HCT116 (cell line): ENCODE results near the gene KATNAL1. TPM values are rescaled to one million over a fixed set of nuclear protein-coding genes. Genes with fewer than 3 reads are reported as not detected.

Source experiments
- ATAC-seq: fragments of 200-7000 bp; cut with Tn5 transposase; 2 replicates; pipeline ENCODE4 v1.9.1; 2020; ENCODE audit warnings: mild to moderate bottlenecking, moderate library complexity
- BruUV-seq: library from RNA; stranded (reverse); fragments of 400-500 nt; replicated peaks from 2 replicates; lab custom pipeline; 2021; lab: Mats Ljungman, UMichigan
- CTCF ChIA-PET: fragments of 300-600 bp; sonication (Branson Sonifier 250); formaldehyde crosslinking; loops from one replicate; lab custom pipeline; 2021; ENCODE audit warnings: antibody characterized with exemption; lab: Charles Lee
- POLR2A ChIA-PET: fragments of 300-600, 350-600 bp; sonication (Branson Sonifier 250); formaldehyde crosslinking; loops from one replicate; lab custom pipeline; 2021; ENCODE audit warnings: antibody characterized with exemption; lab: Charles Lee
- RAD21 ChIA-PET, 2 experiments: fragments of 300-600 bp; sonication (Branson Sonifier 250); formaldehyde crosslinking; loops; one replicate each; lab custom pipeline; 2023; ENCODE audit warnings: low total read pairs in 2 of 2; ENCODE audit not compliant: uncharacterized antibody in 2 of 2, unreplicated experiment in 2 of 2, low non-redundant PET in 1 of 2; lab: Charles Lee
- DNase-seq: peaks from one replicate; pipeline ENCODE4 v3.0.0-alpha.2; 2010; ENCODE audit warnings: low read depth, low spot score
- H2AFZ ChIP-seq: fragments of 200-600 bp; shearing (Covaris generic), sonication (generic); 2 replicates; pipeline ENCODE4 v1.6.1; 2017; ENCODE audit warnings: low read depth, mixed run types, mixed read lengths, antibody characterized with exemption, low read length; ENCODE audit not compliant: poor library complexity, severe bottlenecking
- H3K27ac ChIP-seq: 2 replicates; pipeline ENCODE4 v1.5.1; 2012; ENCODE audit warnings: low read depth, low read length
- H3K27me3 ChIP-seq: fragments of 200-600 bp; sonication (generic); 2 replicates; pipeline ENCODE4 v1.6.1; 2016; ENCODE audit warnings: mixed run types, low read length, mixed read lengths; ENCODE audit not compliant: insufficient read depth
- H3K36me3 ChIP-seq, 2 experiments: fragments of 200-500 bp in 1 of 2; fragments of 200-600 bp in 1 of 2; sonication (Bioruptor generic) in 1 of 2; sonication (generic) in 1 of 2; 2 replicates each; pipeline versions ENCODE4 v1.5.1 to v1.6.1; 2014 to 2016; ENCODE audit warnings: low read length in 2 of 2, inconsistent platforms in 1 of 2, mixed read lengths in 1 of 2, mixed run types in 1 of 2; ENCODE audit not compliant: insufficient read depth in 2 of 2, control insufficient read depth in 1 of 2
- H3K4me1 ChIP-seq, 2 experiments: fragments of 200-600 bp in 1 of 2; sonication (generic) in 1 of 2; 2 replicates each; pipeline versions ENCODE4 v1.5.1 to v1.6.1; 2012 to 2017; ENCODE audit warnings: low read length in 2 of 2, inconsistent platforms in 1 of 2, mild to moderate bottlenecking in 1 of 2, mixed read lengths in 1 of 2, mixed run types in 1 of 2, moderate library complexity in 1 of 2; ENCODE audit not compliant: insufficient read depth in 2 of 2, control insufficient read depth in 1 of 2
- H3K4me2 ChIP-seq: fragments of 200-600 bp; sonication (generic); 2 replicates; pipeline ENCODE4 v1.6.1; 2017; ENCODE audit warnings: mixed run types, low read length, mixed read lengths
- H3K4me3 ChIP-seq, 2 experiments: fragments of 200-600 bp in 1 of 2; sonication (generic) in 1 of 2; replicated peaks in 1 of 2; 2 replicates each; pipeline ENCODE4 v1.5.1; 2011 to 2016; ENCODE audit warnings: low read length in 2 of 2, control low read depth in 1 of 2, low read depth in 1 of 2, mild to moderate bottlenecking in 1 of 2, mixed read lengths in 1 of 2, mixed run types in 1 of 2
- H3K79me2 ChIP-seq: fragments of 200-600 bp; sonication (generic); 2 replicates; pipeline ENCODE4 v1.6.1; 2017; ENCODE audit warnings: mild to moderate bottlenecking, mixed run types, low read length, moderate library complexity, mixed read lengths; ENCODE audit not compliant: insufficient read depth
- H3K9ac ChIP-seq: fragments of 200-600 bp; sonication (generic); 2 replicates; pipeline ENCODE4 v1.6.1; 2016; ENCODE audit warnings: low read length, mixed read lengths
- H3K9me2 ChIP-seq: fragments of 200-600 bp; sonication (generic), shearing (Covaris generic); 2 replicates; pipeline ENCODE4 v1.6.1; 2017; ENCODE audit warnings: mixed run types, mild to moderate bottlenecking, moderate library complexity; ENCODE audit not compliant: insufficient read depth
- H3K9me3 ChIP-seq, 2 experiments: fragments of 200-500 bp in 1 of 2; fragments of 200-600 bp in 1 of 2; sonication (Bioruptor generic) in 1 of 2; sonication (generic) in 1 of 2; 2 replicates each; pipeline ENCODE4 v1.6.1; 2014 to 2017; ENCODE audit warnings: low read length in 2 of 2, mixed read lengths in 2 of 2, inconsistent platforms in 1 of 2, low read depth in 1 of 2, mild to moderate bottlenecking in 1 of 2, mixed run types in 1 of 2, moderate library complexity in 1 of 2; ENCODE audit not compliant: control insufficient read depth in 1 of 2, insufficient read depth in 1 of 2
- H4K20me1 ChIP-seq: fragments of 200-600 bp; sonication (generic), shearing (Covaris generic); 2 replicates; pipeline ENCODE4 v1.6.1; 2017; ENCODE audit warnings: mixed run types, mild to moderate bottlenecking, moderate library complexity; ENCODE audit not compliant: insufficient read depth
- CEBPB ChIP-seq: IDR thresholded peaks from 2 replicates; pipeline ENCODE4 v1.6.1; 2012; ENCODE audit warnings: low read depth
- CTCF ChIP-seq, 3 experiments: fragments of 200-600 bp in 1 of 3; sonication (generic) in 1 of 3; IDR thresholded peaks in 2 of 3; conservative IDR thresholded peaks in 1 of 3; 2 replicates each; pipeline ENCODE4 v1.5.1; 2012 to 2017; ENCODE audit warnings: low read depth in 2 of 3, low read length in 2 of 3, antibody characterized with exemption in 1 of 3, borderline replicate concordance in 1 of 3, control low read depth in 1 of 3, mild to moderate bottlenecking in 1 of 3, mixed read lengths in 1 of 3, mixed run types in 1 of 3, moderate library complexity in 1 of 3; ENCODE audit not compliant: insufficient read depth in 1 of 3
- ELF1 ChIP-seq: IDR thresholded peaks from 2 replicates; pipeline ENCODE4 v1.6.1; 2012; ENCODE audit warnings: low read depth, borderline replicate concordance
- EZH2 ChIP-seq: fragments of 200-600 bp; sonication (generic); IDR thresholded peaks from 2 replicates; pipeline ENCODE4 v1.6.1; 2017; ENCODE audit warnings: antibody characterized with exemption, mixed run types
- EZH2phosphoT487 ChIP-seq: fragments of 200-600 bp; IDR thresholded peaks from 2 replicates; pipeline ENCODE4 v1.6.1; 2018; ENCODE audit warnings: antibody characterized with exemption, borderline replicate concordance
- JUND ChIP-seq: IDR thresholded peaks from 2 replicates; pipeline ENCODE4 v1.6.1; 2012
- MAX ChIP-seq: IDR thresholded peaks from 2 replicates; pipeline ENCODE4 v1.6.1; 2012
- RAD21 ChIP-seq: IDR thresholded peaks from 2 replicates; pipeline ENCODE4 v1.6.1; 2012; ENCODE audit warnings: low read depth, mild to moderate bottlenecking
- SIN3A ChIP-seq: IDR thresholded peaks from 2 replicates; pipeline ENCODE4 v1.6.1; 2012; ENCODE audit warnings: low read depth
- SP1 ChIP-seq: IDR thresholded peaks from 2 replicates; pipeline ENCODE4 v1.6.1; 2012; ENCODE audit warnings: low read depth
- SRF ChIP-seq: IDR thresholded peaks from 2 replicates; pipeline ENCODE4 v1.6.1; 2012; ENCODE audit warnings: low read depth
- TCF7L2 ChIP-seq: IDR thresholded peaks from 2 replicates; pipeline ENCODE4 v1.7.0; 2011; ENCODE audit warnings: borderline replicate concordance, inconsistent platforms; ENCODE audit not compliant: insufficient read depth, insufficient read length; ENCODE audit errors: extremely low read depth
- YY1 ChIP-seq: IDR thresholded peaks from 2 replicates; pipeline ENCODE4 v1.6.1; 2011; ENCODE audit warnings: low read length, low read depth, moderate library complexity, mild to moderate bottlenecking; ENCODE audit not compliant: insufficient replicate concordance; ENCODE audit errors: extremely low read depth
- intact Hi-C: fragments of 100-400 bp; cut with micrococcal nuclease; formaldehyde crosslinking; loops from 2 replicates; pipeline ENCODE4 v1.10.0; 2022
- total RNA-seq: library from RNA; stranded (reverse); gene quantifications from one replicate; pipeline ENCODE4 v1.2.1, GENCODE V29; 2021; ENCODE audit not compliant: unreplicated experiment
- TF ChIP-seq, protein P1 (sequence below): IDR thresholded peaks from 2 replicates; pipeline ENCODE4 v1.6.1; 2011; ENCODE audit warnings: mild to moderate bottlenecking, low read length, moderate library complexity; ENCODE audit not compliant: insufficient replicate concordance; ENCODE audit errors: extremely low read depth

Gene KATNAL1
- total RNA-seq, 1 experiment from 2014 or later, result 17.3 TPM

GRCh38 chr13:30181888-30182651, 125.3 kb downstream of the KATNAL1 start (continued):
- no peak for TF ChIP-seq TCF7L2
- no peak for TF ChIP-seq CEBPB
- TF ChIP-seq, protein P1, sequence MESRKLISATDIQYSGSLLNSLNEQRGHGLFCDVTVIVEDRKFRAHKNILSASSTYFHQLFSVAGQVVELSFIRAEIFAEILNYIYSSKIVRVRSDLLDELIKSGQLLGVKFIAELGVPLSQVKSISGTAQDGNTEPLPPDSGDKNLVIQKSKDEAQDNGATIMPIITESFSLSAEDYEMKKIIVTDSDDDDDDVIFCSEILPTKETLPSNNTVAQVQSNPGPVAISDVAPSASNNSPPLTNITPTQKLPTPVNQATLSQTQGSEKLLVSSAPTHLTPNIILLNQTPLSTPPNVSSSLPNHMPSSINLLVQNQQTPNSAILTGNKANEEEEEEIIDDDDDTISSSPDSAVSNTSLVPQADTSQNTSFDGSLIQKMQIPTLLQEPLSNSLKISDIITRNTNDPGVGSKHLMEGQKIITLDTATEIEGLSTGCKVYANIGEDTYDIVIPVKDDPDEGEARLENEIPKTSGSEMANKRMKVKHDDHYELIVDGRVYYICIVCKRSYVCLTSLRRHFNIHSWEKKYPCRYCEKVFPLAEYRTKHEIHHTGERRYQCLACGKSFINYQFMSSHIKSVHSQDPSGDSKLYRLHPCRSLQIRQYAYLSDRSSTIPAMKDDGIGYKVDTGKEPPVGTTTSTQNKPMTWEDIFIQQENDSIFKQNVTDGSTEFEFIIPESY, result no peak
- TF ChIP-seq, all 23 proteins: peak for 0

DNA sequence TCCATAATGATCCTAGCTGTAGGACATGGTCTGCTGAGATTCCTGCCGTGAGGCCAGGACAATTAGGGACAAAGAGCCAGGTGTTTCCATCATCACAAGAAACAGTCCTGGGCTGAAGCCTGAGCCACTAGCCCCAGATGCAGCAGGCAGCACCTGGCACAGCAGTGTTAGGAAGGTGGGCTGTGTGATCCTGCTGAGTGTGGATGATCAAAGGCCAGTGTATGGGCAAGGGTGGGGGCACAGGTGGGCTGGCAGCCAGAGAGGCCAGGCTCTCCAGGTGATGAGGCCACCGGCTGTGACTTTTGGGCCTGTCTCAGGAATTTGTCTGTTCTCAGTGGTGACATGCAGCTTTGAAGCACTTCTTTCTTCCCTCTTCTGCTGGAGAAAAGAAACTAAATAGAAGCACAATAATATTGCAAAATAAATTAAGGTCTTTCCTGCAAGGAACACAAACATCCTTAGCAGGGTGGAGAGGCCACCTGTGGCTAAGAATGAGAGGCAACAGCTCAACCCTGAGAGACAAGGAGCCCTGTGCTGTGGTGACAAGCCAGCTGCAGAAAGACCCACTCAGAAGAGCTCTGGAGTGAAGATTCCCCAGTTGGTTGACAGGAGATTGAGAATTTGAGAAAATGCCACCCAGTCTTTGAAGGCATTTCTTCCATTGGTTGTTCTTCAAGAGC, 127.6 kb downstream of the KATNAL1 start:
- Histone ChIP-seq H4K20me1 (no peaks in the 10 kb centered on the region), H3K4me1 (no peaks in the 10 kb centered on the region), H3K27me3 (no peaks in the 10 kb centered on the region), H3K36me3 (no peaks in the 10 kb centered on the region), H3K4me2 (no peak overlapping the region), H3K4me3 (no peak overlapping the region), H2AFZ (no peak overlapping the region), H3K9me3 (no peaks in the 10 kb centered on the region), H3K9me2 (no peaks in the 10 kb centered on the region), H3K9ac (no peak overlapping the region), H3K79me2 (no peaks in the 10 kb centered on the region), H3K27ac (no peak overlapping the region)
- no peak for ATAC-seq
- RAD21 ChIA-PET, result no interaction called here
- intact Hi-C loops, result no loop called here
- BruUV-seq, result no TSS peak
- DNase-seq, result no peak
- CTCF ChIA-PET, result interaction anchor here (1.0 kb wide), 1 partner anchor 45 kb away, joined by 4 read pairs; no protein-coding TSS in a partner anchor
- POLR2A ChIA-PET, result no interaction called here
- TF ChIP-seq CTCF (IDR thresholded peaks at IDR 0.05 in 2 of 3, conservative IDR thresholded peaks at IDR 0.05 in 1 of 3; ENCODE audit: borderline replicate concordance in 1 of 3, insufficient read depth in 1 of 3, low read depth in 2 of 3, low read length in 2 of 3), result no peak
- no peak for TF ChIP-seq EZH2phosphoT487
- TF ChIP-seq TCF7L2, result no peak
- TF ChIP-seq, protein P1, result no peak
- TF ChIP-seq EZH2, result no peak
- no peak for TF ChIP-seq ELF1
- TF ChIP-seq JUND, result no peak
- TF ChIP-seq SRF, result no peak
- TF ChIP-seq YY1, result no peak
- TF ChIP-seq SP1, result no peak
- TF ChIP-seq RAD21, result no peak
- TF ChIP-seq MAX, result no peak
- TF ChIP-seq SIN3A, result no peak
